IPS-15b (cell line): ENCODE results near the gene ZNF467.

ENCODE experiments used
- H3K27me3 ChIP-seq: one replicate; pipeline ENCODE4 v1.6.1; 2013; ENCODE audit warnings: low read length; ENCODE audit not compliant: control insufficient read depth, insufficient read depth
- H3K36me3 ChIP-seq: one replicate; pipeline ENCODE4 v1.6.1; 2013; ENCODE audit warnings: low read length; ENCODE audit not compliant: control insufficient read depth, insufficient read depth
- H3K4me1 ChIP-seq: one replicate; pipeline ENCODE4 v1.6.1; 2013; ENCODE audit warnings: mild to moderate bottlenecking, low read length; ENCODE audit not compliant: control insufficient read depth, insufficient read depth
- H3K4me3 ChIP-seq: one replicate; pipeline ENCODE4 v1.5.1; 2013; ENCODE audit warnings: low read depth, low read length
- H3K9ac ChIP-seq: one replicate; pipeline ENCODE4 v1.6.1; 2013; ENCODE audit warnings: low read depth, mild to moderate bottlenecking, low read length
- H3K9me3 ChIP-seq: one replicate; pipeline ENCODE4 v1.6.1; 2013; ENCODE audit warnings: mild to moderate bottlenecking, low read length; ENCODE audit not compliant: control insufficient read depth, insufficient read depth

The ZNF467 gene

GRCh38 chr7:149782682-149783345 lies 9.4 kb upstream of the ZNF467 start:
- Histone ChIP-seq H3K27me3 (peaks cover 15% of the 10 kb centered on the region), H3K4me1 (peaks cover 2% of the 10 kb centered on the region)

DNA sequence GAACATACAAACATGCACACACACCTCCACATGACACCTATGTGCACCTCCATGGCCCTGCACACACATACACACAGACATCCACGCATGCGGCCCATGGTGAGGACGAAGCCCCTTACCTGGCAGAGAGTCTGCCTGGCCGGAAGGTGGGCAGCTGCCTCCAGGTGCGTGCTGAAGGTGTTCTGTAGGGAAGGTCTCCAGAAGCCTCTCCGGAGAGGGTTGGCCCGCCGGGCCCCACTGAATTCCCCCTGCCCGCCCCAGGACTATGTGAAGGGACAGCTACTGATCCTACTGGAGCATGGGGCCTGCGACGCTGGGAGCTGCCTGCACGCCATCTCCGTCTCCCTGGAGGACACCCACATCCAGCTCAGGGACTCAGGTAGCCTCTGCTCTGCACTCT lies 8.5 kb upstream of the ZNF467 start:
- H3K9me3 ChIP-seq: no peaks in the 10 kb centered on the region
- no peak overlapping the region for H3K9ac ChIP-seq
- peaks cover 15% of the 10 kb centered on the region for H3K27me3 ChIP-seq

More at GRCh38 chr7:149782682-149783345, 9.4 kb upstream of the ZNF467 start:
- Histone ChIP-seq H3K4me3 (no peak overlapping the region), H3K9me3 (no peaks in the 10 kb centered on the region), H3K9ac (no peak overlapping the region), H3K36me3 (no peaks in the 10 kb centered on the region)

GRCh38 chr7:149780636-149781419 lies 7.4 kb upstream of the ZNF467 start:
- Histone ChIP-seq H3K4me3 (no peak overlapping the region), H3K9ac (no peak overlapping the region), H3K9me3 (no peaks in the 10 kb centered on the region), H3K27me3 (peaks cover 20% of the 10 kb centered on the region), H3K36me3 (no peaks in the 10 kb centered on the region), H3K4me1 (peaks cover 2% of the 10 kb centered on the region)

More for the DNA sequence above, 8.5 kb upstream of the ZNF467 start:
- peaks cover 2% of the 10 kb centered on the region for H3K4me1 ChIP-seq
- H3K4me3 ChIP-seq: no peak overlapping the region
- H3K36me3 ChIP-seq: no peaks in the 10 kb centered on the region

DNA sequence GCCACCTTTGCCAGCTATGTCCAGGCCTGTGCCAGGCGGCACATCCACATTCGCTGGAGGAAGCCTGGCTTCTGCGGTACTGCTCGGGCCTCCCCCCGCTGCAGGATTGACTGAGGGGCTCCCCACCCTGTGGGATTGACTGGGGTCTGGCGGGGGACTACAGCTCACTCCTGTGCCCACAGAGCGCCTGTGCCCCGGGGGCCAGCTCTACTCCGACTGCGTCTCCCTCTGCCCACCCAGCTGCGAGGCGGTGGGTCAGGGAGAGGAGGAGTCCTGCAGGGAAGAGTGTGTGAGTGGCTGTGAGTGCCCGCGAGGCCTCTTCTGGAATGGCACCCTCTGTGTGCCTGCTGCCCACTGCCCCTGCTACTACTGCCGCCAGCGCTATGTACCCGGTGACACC lies 6.7 kb upstream of the ZNF467 start:
- Histone ChIP-seq H3K27me3 (peaks cover 27% of the 10 kb centered on the region), H3K4me1 (peaks cover 2% of the 10 kb centered on the region), H3K9me3 (no peaks in the 10 kb centered on the region), H3K36me3 (no peaks in the 10 kb centered on the region), H3K9ac (no peak overlapping the region), H3K4me3 (no peak overlapping the region)

- H3K9ac ChIP-seq: no peak overlapping the region
- peaks cover 29% of the 10 kb centered on the region for H3K27me3 ChIP-seq
- no peak overlapping the region for H3K4me3 ChIP-seq
- H3K36me3 ChIP-seq: no peaks in the 10 kb centered on the region
- H3K9me3 ChIP-seq: no peaks in the 10 kb centered on the region
- H3K4me1 ChIP-seq: peaks cover 2% of the 10 kb centered on the region
Observed at GRCh38 chr7:149779502-149779805, 6.1 kb upstream of the ZNF467 start.

DNA sequence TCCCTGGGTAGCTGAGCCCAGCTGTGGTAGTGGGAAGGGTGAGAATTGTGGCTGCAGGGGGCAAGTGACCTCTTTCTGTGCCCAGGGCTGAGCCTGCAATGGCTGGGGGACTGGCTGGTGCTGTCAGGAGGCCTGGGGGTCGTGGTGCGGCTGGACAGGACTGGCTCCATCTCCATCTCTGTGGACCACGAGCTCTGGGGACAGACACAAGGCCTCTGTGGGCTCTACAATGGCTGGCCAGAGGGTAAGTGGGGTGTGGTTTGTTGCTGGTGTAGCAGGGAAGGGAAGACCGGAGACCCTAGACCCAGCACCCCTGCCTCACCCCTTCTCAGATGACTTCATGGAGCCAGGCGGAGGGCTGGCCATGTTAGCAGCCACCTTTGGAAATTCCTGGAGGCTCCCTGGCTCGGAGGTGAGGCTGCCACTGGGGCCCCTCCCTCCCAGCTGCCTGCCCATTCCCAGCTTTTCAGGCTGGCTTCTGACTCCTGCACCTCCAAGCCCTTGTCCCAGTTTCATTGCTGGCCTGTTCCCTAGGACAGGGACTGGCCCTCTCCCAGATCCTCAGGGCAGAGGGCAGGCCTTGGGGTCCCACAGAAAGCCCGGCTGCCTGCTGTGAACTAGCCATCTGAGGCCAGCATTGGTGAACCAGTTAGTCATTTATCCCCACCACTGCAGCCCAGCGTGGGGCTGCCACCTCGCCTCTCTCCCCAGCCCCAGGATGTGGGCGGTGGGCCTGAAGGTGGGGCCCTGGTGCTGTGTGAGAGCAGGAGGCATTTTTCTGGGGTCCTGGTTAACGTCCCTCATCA lies 5.5 kb upstream of the ZNF467 start:
- H3K4me1 ChIP-seq: peaks cover 2% of the 10 kb centered on the region
- H3K9me3 ChIP-seq: no peaks in the 10 kb centered on the region
- no peaks in the 10 kb centered on the region for H3K36me3 ChIP-seq
- no peak overlapping the region for H3K4me3 ChIP-seq
- no peak overlapping the region for H3K9ac ChIP-seq
- peaks cover 32% of the 10 kb centered on the region for H3K27me3 ChIP-seq

GRCh38 chr7:149778327-149778637 lies 4.9 kb upstream of the ZNF467 start:
- Histone ChIP-seq H3K27me3 (peaks cover 32% of the 10 kb centered on the region), H3K4me1 (no peaks in the 10 kb centered on the region)

DNA sequence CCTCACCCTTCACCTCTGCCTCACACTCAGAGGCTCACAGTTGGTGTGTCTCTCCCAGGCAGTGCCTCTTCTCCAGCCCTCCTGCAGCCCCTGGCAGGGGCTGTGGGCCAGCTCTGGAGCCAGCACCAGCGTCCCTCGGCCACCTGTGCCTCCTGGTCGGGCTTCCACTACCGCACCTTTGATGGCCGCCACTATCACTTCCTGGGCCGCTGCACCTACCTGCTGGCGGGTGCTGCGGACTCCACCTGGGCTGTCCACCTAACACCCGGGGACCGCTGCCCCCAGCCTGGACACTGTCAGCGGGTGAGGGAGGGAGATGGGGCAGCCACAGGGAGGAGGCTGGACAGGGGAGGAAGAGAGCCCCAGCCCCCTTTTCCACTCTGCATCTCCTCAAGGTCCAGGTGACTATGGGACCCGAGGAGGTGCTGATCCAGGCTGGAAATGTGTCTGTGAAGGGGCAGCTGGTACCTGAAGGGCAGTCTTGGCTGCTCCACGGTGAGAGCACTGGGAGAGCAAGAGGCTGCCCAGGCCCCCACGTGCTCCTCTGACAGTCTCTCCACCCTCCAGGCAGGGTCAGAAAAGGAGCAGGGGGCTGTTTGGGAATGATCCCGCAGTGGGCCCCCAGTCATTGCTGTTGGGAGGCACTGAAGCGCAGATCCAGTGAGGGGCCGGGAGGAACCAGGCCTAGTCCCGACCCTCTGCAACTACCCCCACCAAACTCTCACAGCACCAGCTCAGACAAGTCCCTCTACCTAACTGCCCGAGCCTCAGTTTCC lies 4.4 kb upstream of the ZNF467 start:
- H3K27me3 ChIP-seq: peaks cover 32% of the 10 kb centered on the region

More at GRCh38 chr7:149778327-149778637, 4.9 kb upstream of the ZNF467 start:
- no peak overlapping the region for H3K9ac ChIP-seq
- H3K4me3 ChIP-seq: no peak overlapping the region
- no peaks in the 10 kb centered on the region for H3K36me3 ChIP-seq
- H3K9me3 ChIP-seq: no peaks in the 10 kb centered on the region

DNA sequence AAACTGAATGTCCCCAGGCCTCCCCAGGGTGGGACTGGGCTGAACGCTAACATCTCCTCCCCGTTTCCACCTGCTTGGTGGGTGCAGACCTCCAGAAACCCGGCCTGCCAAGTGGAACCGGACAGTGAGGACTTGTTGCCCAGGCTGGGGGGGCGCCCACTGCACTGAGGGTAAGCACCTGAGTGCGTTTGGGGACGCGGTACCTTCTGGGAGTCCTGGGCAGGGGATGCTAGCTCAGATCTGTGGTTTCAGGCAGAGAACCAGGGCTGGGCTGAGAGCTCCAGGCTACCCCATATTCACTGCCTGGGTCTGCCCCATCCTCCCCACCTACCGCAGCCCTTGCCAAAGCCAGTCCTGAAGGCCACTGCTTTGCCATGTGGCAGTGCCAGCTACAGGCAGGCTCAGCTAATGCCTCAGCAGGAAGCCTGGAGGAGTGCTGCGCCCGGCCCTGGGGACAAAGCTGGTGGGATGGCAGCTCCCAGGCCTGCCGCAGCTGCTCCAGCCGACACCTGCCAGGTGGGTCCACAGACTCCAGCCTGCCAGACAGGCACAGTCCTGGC lies 3.5 kb upstream of the ZNF467 start:
- Histone ChIP-seq H3K36me3 (no peaks in the 10 kb centered on the region), H3K9me3 (no peaks in the 10 kb centered on the region), H3K4me3 (no peak overlapping the region), H3K4me1 (no peaks in the 10 kb centered on the region), H3K9ac (no peak overlapping the region), H3K27me3 (peaks cover 29% of the 10 kb centered on the region)

More for the DNA sequence above, 4.4 kb upstream of the ZNF467 start:
- no peak overlapping the region for H3K9ac ChIP-seq
- no peaks in the 10 kb centered on the region for H3K4me1 ChIP-seq
- no peaks in the 10 kb centered on the region for H3K9me3 ChIP-seq
- H3K36me3 ChIP-seq: no peaks in the 10 kb centered on the region
- no peak overlapping the region for H3K4me3 ChIP-seq

DNA sequence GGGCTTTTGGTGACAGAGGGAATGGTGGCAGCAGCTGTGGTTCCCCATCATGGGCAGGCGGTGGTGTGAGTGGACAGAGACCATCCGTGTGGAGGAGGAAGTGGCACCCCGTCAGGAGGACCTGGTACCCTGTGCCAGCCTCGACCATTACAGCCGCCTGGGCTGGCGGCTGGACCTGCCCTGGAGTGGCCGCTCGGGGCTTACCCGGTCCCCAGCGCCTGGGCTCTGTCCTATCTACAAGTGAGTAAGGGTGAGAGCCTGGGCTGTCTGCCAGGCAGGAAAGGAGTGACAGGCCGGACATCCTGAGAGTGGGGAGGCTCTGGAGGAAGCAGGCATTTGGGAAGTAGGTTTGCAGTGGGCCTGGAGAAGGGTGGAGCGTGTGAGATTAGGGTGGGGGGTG lies 2.9 kb upstream of the ZNF467 start:
- H3K9me3 ChIP-seq: no peaks in the 10 kb centered on the region
- peaks cover 29% of the 10 kb centered on the region for H3K27me3 ChIP-seq
- no peaks in the 10 kb centered on the region for H3K4me1 ChIP-seq
- no peaks in the 10 kb centered on the region for H3K36me3 ChIP-seq
- no peak overlapping the region for H3K4me3 ChIP-seq
- H3K9ac ChIP-seq: no peak overlapping the region

GRCh38 chr7:149775176-149775556 lies 1.8 kb upstream of the ZNF467 start:
- H3K27me3 ChIP-seq: peaks cover 40% of the 10 kb centered on the region
- no peak overlapping the region for H3K9ac ChIP-seq
- H3K36me3 ChIP-seq: no peaks in the 10 kb centered on the region
- peaks cover 2% of the 10 kb centered on the region for H3K4me1 ChIP-seq
- no peak overlapping the region for H3K4me3 ChIP-seq
- H3K9me3 ChIP-seq: no peaks in the 10 kb centered on the region
